Testis (tissue), 3 donors: Measurements from ENCODE around the gene OTUD4. TPM values are rescaled to one million over a fixed set of nuclear protein-coding genes. Genes with fewer than 3 reads are reported as not detected.

Experiments
- DNase-seq: peaks from one replicate; pipeline ENCODE4 v3.0.0-alpha.2; 2019
- H3K27ac ChIP-seq, 2 donors: fragments of 200-600 bp; sonication (generic); one replicate each; pipeline ENCODE4 v1.5.1; 2019
- H3K27me3 ChIP-seq: fragments of 200-600 bp; sonication (generic); one replicate; pipeline ENCODE4 v1.5.1; 2019
- H3K36me3 ChIP-seq: fragments of 200-600 bp; sonication (generic); one replicate; pipeline ENCODE4 v1.5.1; 2017; ENCODE audit warnings: low read depth; ENCODE audit errors: missing control alignments
- H3K4me1 ChIP-seq: fragments of 200-600 bp; sonication (generic); one replicate; pipeline ENCODE4 v1.5.1; 2019
- H3K4me3 ChIP-seq, 2 donors: fragments of 200-600 bp; sonication (generic); one replicate each; pipeline ENCODE4 v1.5.1; 2017 to 2019
- H3K9me3 ChIP-seq: fragments of 200-600 bp; sonication (generic); one replicate; pipeline ENCODE4 v1.5.1; 2017
- POLR2A ChIP-seq: fragments of 450-650 bp; IDR thresholded peaks from one replicate; pipeline ENCODE4 v1.6.1; 2017; ENCODE audit warnings: antibody characterized with exemption, mild to moderate bottlenecking, moderate library complexity
- WGBS, 2 donors: methylation state at CpG; one replicate each; pipeline ENCODE4 v1.1.5; 2018; 5-methylcytosine and 5-hydroxymethylcytosine counted together
- intact Hi-C: fragments of 100-400 bp; cut with DNase I; formaldehyde crosslinking; loops from one replicate; pipeline ENCODE4 v1.15.1; 2023; ENCODE audit warnings: low total_unique reads
- polyA plus RNA-seq: library from polyadenylated mRNA; stranded (reverse); fragments of 350-450 nt; fragmentation: Illumina TruSeq; extraction: RNeasy Lipid Tissue Mini Kit (QIAGEN cat#74804); gene quantifications from one replicate; pipeline ENCODE4 v1.2.3, GENCODE V29; 2014; ENCODE audit warnings: low read depth, low replicate concordance; ENCODE audit not compliant: insufficient read depth
- total RNA-seq, 2 donors: library from RNA; depleted of rRNA; stranded (reverse); fragments of >200 nt; gene quantifications; one replicate each; pipeline ENCODE4 v1.2.3, GENCODE V29; 2016
- TF ChIP-seq, protein P1 (sequence below), 3 experiments: fragments of 450-650 bp in 2 of 3; fragments of 200-600 bp in 1 of 3; sonication (generic) in 1 of 3; IDR thresholded peaks; one replicate each; pipeline ENCODE4 v1.5.1; 2016 to 2019; ENCODE audit warnings: antibody characterized with exemption in 3 of 3, mild to moderate bottlenecking in 2 of 3, moderate library complexity in 1 of 3

OTUD4 gene
- total and polyA plus RNA-seq, 3 donors from 2014 or later, result 68.8 to 93.9 (median 90.9) TPM

DNA sequence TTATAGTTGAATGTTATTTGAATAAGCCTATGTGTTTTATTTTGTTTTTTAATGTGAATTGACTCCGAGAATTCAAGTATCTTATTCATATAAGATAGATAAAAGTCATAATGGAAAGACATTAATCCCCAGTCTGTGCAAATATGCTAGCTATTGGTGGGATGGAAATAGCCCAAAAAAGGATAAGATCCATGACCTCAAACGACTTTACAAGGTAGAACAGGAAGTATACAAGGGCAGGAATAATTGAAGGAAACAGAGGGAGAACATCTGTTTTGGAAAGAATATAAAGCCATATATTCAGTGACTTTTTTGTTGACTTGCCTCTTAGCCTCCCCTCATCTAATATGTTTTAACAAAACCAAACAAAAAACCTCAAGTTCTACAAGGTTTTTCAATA lies 73.3 kb downstream of the OTUD4 start:
- intact Hi-C loops, result no loop called here
- H3K4me3 ChIP-seq, result no peak overlapping the region
- WGBS, 2 donors, result 57 to 59% methylated on average over 2 of the region's 2 CpGs
- no peaks in the 10 kb centered on the region for H3K27me3 ChIP-seq
- DNase-seq, result no peak
- H3K4me1 ChIP-seq, result no peaks in the 10 kb centered on the region
- H3K9me3 ChIP-seq, result no peaks in the 10 kb centered on the region
- no peak for TF ChIP-seq POLR2A
- TF ChIP-seq, protein P1, sequence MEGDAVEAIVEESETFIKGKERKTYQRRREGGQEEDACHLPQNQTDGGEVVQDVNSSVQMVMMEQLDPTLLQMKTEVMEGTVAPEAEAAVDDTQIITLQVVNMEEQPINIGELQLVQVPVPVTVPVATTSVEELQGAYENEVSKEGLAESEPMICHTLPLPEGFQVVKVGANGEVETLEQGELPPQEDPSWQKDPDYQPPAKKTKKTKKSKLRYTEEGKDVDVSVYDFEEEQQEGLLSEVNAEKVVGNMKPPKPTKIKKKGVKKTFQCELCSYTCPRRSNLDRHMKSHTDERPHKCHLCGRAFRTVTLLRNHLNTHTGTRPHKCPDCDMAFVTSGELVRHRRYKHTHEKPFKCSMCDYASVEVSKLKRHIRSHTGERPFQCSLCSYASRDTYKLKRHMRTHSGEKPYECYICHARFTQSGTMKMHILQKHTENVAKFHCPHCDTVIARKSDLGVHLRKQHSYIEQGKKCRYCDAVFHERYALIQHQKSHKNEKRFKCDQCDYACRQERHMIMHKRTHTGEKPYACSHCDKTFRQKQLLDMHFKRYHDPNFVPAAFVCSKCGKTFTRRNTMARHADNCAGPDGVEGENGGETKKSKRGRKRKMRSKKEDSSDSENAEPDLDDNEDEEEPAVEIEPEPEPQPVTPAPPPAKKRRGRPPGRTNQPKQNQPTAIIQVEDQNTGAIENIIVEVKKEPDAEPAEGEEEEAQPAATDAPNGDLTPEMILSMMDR (IDR thresholded peaks at IDR 0.05), result no peak
- H3K27ac ChIP-seq, result no peak overlapping the region
- H3K36me3 ChIP-seq, result no peaks in the 10 kb centered on the region

DNA sequence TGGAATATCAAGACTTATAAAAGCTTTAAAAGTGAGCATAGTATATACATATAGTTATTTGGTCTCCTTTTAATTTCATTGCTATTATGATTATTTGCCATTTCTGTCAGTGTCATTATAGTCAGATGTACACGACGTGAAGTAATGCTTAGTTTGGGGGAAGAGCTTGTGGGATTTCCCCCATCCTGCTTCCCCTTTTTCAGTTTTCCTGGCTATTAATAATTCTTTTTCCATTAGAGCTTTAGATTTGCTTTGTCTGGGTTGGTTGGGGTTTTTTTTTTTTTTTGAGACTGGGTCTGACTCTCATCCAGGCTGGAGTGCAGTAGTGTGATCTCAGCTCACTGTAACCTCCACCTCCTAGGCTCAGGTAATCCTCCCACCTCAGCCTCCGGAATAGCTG lies 76.9 kb downstream of the OTUD4 start:
- DNase-seq, result no peak
- no peak overlapping the region for H3K27ac ChIP-seq
- 78 to 81% methylated on average over 3 of the region's 3 CpGs for WGBS, 2 donors
- H3K36me3 ChIP-seq, result no peaks in the 10 kb centered on the region
- H3K4me3 ChIP-seq, result no peak overlapping the region
- H3K27me3 ChIP-seq, result no peaks in the 10 kb centered on the region
- no peak for TF ChIP-seq POLR2A
- TF ChIP-seq, protein P1 (IDR thresholded peaks at IDR 0.05), result no peak
- intact Hi-C loops, result no loop called here
- peaks cover 8% of the 10 kb centered on the region for H3K4me1 ChIP-seq
- H3K9me3 ChIP-seq, result no peaks in the 10 kb centered on the region

DNA sequence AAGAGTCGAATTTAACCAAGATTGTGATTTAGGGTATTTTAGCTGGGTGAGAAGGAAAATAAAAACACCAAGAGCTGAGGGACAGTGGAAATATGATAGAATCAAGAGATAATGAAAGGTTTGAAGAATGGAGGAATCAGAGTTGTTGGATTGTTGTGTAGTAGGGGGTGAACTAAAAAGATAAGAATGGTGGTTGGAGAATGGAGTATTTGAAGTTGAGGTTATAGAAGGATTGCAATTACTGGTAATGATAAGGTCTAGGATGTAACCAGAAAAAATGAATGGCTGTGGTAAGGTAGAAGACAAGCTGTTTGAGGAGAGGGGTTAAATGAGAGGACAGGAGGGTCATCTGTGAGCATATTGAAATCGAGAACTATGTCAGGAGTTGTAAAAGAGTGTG lies 77.8 kb downstream of the OTUD4 start:
- intact Hi-C loops, result no loop called here
- Histone ChIP-seq H3K36me3 (no peaks in the 10 kb centered on the region), H3K27ac (no peak overlapping the region), H3K9me3 (no peaks in the 10 kb centered on the region), H3K4me3 (no peak overlapping the region), H3K4me1 (peaks cover 8% of the 10 kb centered on the region), H3K27me3 (no peaks in the 10 kb centered on the region)
- no peak for DNase-seq
- no peak for TF ChIP-seq POLR2A
- TF ChIP-seq, protein P1 (IDR thresholded peaks at IDR 0.05), result no peak
- 87 to 90% methylated on average over 2 of the region's 2 CpGs for WGBS, 2 donors

DNA sequence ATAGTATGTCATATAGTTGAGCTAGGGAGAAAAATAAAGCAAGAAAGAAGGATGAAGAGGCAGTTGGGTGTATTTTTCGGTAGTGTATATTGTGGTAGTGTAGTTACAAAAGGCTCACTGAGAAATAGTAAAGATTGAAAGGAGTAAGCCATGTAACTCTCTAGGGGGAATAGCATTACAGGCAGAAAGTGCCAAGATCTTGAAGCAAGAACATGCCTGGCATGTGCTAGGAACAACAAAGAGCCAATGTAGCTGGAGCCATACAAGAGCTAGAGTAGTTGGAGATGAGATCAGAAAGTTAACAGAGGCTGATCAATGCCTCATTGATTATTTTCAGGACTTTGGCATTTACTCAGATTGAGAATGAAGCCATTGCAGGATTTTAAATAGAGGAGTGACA lies 79.3 kb downstream of the OTUD4 start:
- Histone ChIP-seq H3K36me3 (no peaks in the 10 kb centered on the region), H3K4me1 (peaks cover 16% of the 10 kb centered on the region), H3K4me3 (no peak overlapping the region), H3K9me3 (no peaks in the 10 kb centered on the region), H3K27me3 (no peaks in the 10 kb centered on the region), H3K27ac (no peak overlapping the region)
- intact Hi-C loops, result no loop called here
- no peak for TF ChIP-seq POLR2A
- WGBS, 2 donors, result 90 to 93% methylated on average over 1 of the region's 1 CpG
- DNase-seq, result no peak

DNA sequence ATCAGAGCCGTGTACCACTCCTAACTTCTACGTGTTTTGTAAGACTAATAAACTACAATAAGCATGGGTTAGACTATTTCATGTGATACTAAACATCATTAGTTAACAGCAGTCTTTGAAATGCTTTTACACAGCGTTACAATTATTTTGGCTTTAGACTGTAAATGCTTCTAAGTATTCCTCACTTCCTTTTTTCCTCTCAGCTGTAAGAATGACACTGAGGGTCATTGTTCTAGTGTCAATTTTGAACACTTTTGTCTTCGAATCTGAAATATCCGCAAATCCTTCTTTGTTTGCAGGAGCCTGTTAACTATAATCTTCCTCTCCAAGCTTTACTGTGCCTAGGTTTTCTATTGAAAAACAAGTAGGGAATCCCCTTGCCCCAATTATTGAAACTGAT lies 80.7 kb downstream of the OTUD4 start:
- 14 to 15% methylated on average over 5 of the region's 5 CpGs for WGBS, 2 donors
- Histone ChIP-seq H3K36me3 (no peaks in the 10 kb centered on the region), H3K27me3 (no peaks in the 10 kb centered on the region), H3K27ac (peak overlapping the region in 1 of 2 donors; percentile 91), H3K4me1 (peaks cover 16% of the 10 kb centered on the region), H3K9me3 (no peaks in the 10 kb centered on the region), H3K4me3 (no peak overlapping the region)
- TF ChIP-seq POLR2A, result no peak
- TF ChIP-seq, protein P1 (IDR thresholded peaks at IDR 0.05), result no peak
- no peak for DNase-seq
- intact Hi-C loops, result no loop called here
